GM19239 (cell line): Measurements from ENCODE around the gene MGAT1.
"Not testable (repeated sequence)": the region's sequence is repeated elsewhere in the genome, so short reads cannot be mapped to it uniquely, and the experiment has no call there.

Source experiments
- DNase-seq: peaks from one replicate; pipeline ENCODE4 v3.0.0; 2011; ENCODE audit warnings: low spot score; ENCODE audit not compliant: insufficient read length
- FAIRE-seq: peaks from 2 replicates; lab custom pipeline; 2011; peaks lifted over from hg19 to GRCh38; lab: Jason Lieb, UNC

Gene MGAT1

DNA sequence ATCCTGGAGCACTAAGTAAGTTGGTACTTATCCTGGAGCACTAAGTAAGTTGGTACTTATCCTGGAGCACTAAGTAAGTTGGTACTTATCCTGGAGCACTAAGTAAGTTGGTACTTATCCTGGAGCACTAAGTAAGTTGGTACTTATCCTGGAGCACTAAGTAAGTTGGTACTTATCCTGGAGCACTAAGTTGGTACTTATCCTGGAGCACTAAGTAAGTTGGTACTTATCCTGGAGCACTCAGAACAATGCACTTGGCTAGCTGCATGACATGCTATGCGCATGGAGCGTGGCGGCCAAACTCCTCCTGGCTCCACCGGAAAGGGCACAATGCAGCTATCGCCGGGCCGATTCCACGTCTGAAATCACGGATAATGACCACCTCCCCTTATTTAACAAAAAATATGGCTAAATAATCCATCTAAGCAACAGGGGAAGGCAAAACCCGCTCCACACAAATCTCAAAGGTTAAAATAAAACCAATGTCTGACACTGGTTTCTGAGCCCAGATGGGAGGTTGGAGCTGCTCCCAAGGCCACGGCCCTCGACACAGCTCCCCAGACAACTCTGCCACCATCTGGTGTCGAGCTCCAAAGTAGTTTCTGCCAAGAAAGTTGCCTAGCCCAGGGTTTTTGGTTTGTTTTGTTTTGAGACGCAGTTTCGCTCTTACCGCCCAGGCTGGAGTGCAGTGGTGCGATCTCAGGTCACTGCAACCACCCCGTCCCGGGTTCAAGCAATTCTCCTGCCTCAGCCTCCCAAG, 13.8 kb downstream of the MGAT1 start:
- FAIRE-seq, DNase-seq: not testable (repeated sequence)

GRCh38 chr5:180787711-180788431, 14.7 kb downstream of the MGAT1 start:
- DNase-seq (no peak), FAIRE-seq (no peak)

GRCh38 chr5:180786531-180787398, 15.8 kb downstream of the MGAT1 start:
- DNase-seq (no peak), FAIRE-seq (no peak)

DNA sequence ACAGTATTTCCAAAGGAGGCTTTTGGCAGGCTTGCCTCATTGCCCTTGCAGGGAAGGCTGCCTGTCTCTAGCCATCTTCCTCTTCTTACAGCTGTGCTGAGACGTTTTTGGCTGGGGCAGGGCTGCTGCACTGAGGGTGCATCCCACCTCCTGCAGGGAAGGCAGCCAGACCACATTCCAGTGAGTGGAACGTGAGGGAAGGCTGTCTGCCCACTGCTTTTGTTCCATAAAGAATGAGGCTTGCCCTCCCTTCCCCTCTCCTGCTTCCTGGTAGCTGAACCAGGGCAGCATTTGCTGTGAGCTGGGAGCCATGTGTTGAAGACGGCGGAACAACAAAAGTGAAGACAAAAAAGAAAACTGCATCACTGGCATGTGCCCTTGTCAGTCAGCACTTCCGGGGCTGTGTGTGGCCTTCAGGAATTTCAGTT, 16.8 kb downstream of the MGAT1 start:
- FAIRE-seq (no peak), DNase-seq (no peak)

- FAIRE-seq: no peak
- no peak for DNase-seq
These were observed 17.4 kb downstream of the MGAT1 start for GRCh38 chr5:180785121-180785781.

- DNase-seq (peak; percentile 74), FAIRE-seq (peak; percentile 87)
These were observed 18.0 kb downstream of the MGAT1 start for GRCh38 chr5:180784497-180785097.

DNA sequence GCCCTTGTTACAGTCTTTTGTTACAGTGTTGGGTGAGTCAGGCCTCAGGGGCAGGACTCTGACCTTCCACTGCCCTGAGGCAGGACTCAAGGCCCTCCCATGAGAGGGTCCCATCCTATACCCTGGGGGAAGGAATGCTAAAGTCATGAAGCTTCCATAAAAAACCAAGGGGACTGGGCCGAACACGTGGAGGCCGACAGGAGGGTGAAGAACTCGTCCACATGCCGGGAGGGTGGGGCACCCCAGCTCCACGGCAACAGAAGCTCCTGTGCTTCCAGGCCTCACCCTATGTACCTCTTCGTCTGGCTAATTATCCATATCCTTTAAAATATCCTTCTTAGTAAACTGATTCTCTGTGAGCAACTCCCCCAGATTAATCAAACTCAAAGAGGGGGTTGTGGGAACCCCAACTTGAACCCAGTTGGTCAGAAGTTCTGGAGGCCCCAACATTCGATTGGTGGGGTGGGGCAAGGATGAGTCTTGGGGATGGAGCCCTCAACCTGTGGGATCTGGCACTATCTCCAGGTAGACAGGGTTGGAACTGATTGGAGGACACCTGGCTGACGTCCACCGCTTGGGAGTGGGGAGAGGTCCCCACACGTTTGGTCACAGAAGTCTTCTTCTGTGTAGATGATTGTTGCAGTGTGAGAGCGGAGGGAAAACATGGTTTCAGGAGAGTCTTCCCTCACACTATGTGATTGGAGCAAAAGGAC, 19.1 kb downstream of the MGAT1 start:
- FAIRE-seq: no peak
- DNase-seq: no peak

DNA sequence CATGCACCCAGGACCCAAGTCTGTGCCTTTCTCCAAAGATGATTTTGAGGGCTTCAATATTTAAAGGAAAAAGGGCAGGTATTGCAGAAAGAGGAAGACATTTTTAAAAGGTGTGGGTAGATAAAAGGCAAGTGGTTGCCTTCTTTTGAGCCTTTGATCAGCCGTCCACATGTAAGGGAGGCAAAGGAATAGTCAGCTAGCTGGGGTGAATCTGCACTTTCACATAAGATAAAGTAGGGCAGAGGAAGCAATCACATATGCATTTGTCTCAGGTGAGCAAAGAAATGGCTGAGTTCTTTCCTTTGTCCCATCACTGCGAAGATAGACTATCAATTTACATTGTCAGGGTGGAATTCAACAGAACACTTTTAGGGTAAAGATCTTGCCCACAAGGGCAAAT, 19.9 kb downstream of the MGAT1 start:
- DNase-seq: no peak
- FAIRE-seq: no peak

DNA sequence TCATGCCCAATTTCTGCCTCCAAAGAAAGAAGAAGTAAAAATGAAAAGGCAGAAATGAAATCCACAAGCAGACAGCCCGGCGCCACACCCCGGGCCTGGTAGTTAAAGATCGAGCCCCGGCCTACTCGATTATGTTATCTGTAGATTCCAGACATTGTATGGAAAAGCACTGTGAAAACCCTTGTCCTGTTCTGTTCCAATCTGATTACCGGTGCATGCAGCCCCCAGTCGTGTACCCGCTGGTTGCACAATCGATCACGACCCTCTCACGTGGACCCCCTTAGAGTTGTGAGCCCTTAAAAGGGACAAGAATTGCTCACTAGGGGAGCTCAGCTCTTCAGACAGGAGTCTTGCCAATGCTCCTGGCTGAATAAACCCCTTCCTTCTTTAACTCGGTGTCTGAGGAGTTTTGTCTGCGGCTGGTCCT, 20.7 kb downstream of the MGAT1 start:
- not testable (repeated sequence) for DNase-seq, FAIRE-seq

DNA sequence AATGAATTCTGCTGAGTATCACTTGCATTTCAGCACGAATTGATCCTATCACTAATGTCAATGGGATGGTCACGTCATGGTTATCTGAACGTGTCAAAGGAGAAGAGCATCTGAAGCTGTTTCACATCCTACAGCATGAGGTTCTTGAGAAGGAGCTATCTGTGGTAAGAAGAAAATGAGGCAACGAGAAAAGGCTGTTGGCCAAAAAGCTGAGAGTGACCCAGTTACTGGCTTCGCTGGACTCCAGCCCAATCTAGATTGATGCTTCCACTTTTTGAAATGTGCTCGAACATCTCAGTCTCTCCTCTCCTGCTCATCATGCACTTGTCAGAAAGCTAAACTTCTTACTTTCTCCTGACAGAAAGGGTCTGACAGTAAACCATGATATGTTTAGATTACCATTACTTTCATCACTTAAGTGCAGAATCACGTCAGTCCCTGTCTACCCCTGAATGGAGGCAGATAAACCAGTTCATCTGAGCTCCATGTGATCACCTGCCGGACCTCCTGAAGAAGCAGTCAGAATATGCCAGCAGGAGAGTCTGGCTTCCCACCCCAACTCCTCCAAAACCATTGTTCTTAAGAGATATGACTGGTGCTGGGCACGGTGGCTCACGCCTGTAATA, 22.5 kb downstream of the MGAT1 start:
- DNase-seq (no peak), FAIRE-seq (no peak)

GRCh38 chr5:180777475-180777874, 25.1 kb downstream of the MGAT1 start:
- no peak for DNase-seq
- no peak for FAIRE-seq

DNA sequence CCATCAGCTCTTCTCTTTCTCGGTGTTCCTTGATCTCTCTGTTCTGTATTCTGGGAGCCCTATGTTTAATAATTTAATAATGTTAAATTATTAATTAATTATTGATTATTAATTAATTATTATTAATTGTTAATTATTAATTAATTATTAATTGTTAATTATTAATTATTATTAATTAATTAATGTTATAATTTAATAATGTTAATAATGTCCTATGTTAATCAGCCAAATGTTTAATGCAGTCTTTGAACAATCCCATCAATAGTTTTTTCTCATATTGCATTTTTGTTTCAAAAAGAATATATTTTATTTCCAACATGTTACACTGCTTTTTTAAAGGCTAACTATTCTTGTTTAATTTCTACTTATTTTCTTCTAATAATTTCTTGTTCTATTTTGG, 26.2 kb downstream of the MGAT1 start:
- DNase-seq: no peak
- FAIRE-seq: no peak

GRCh38 chr5:180775624-180776023, 27.0 kb downstream of the MGAT1 start:
- no peak for FAIRE-seq
- no peak for DNase-seq

- FAIRE-seq (no peak), DNase-seq (no peak)
These were observed 30.8 kb downstream of the MGAT1 start for GRCh38 chr5:180771839-180772238.

- FAIRE-seq (no peak), DNase-seq (no peak)
These were observed 32.8 kb downstream of the MGAT1 start for GRCh38 chr5:180769821-180770220.

GRCh38 chr5:180755601-180756000, 47.0 kb downstream of the MGAT1 start:
- DNase-seq (no peak), FAIRE-seq (no peak)

- no peak for DNase-seq
- FAIRE-seq: no peak
These were observed 58.4 kb downstream of the MGAT1 start for GRCh38 chr5:180744253-180744652.

DNA sequence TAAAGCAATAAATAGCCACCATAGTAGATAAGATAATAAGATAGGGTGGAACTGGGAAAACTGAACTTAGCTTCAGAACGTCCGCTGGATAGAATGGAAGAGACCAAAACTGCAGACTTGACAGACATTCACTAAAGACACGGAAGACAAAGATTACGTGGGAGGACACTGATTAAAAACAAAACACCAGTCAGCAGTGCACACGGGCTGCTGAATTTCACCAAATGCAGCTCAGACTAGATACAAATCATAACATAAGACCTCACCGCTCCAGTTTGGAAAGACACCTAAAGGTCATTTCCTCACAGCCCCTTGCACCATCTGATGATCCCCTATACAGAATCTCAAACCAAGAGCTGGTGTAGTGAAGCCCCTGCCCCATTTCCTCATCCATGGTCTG, 59.9 kb downstream of the MGAT1 start:
- DNase-seq (no peak), FAIRE-seq (no peak)

- DNase-seq, FAIRE-seq: not testable (repeated sequence)
These were observed 61.7 kb downstream of the MGAT1 start for GRCh38 chr5:180740953-180741352.
